H7 (cell line): Measurements from ENCODE around the gene PERM1. TPM values are rescaled to one million over a fixed set of nuclear protein-coding genes. Genes with fewer than 3 reads are reported as not detected.
"Not testable (repeated sequence)": the region's sequence is repeated elsewhere in the genome, so short reads cannot be mapped to it uniquely, and the experiment has no call there.

Experiments
- DNase-seq: peaks from one replicate; pipeline ENCODE4 v3.0.0; 2012
- H3K27me3 ChIP-seq: 2 replicates; pipeline ENCODE4 v1.6.0; 2011; ENCODE audit warnings: mild to moderate bottlenecking, low read length; ENCODE audit not compliant: control insufficient read depth, insufficient read depth
- H3K36me3 ChIP-seq: replicated peaks from 2 replicates; pipeline ENCODE4 v1.5.1; 2011; ENCODE audit warnings: low read length; ENCODE audit not compliant: control insufficient read depth, insufficient read depth
- H3K4me3 ChIP-seq: 2 replicates; pipeline ENCODE4 v1.5.1; 2011; ENCODE audit warnings: low read depth, mild to moderate bottlenecking, control low read depth, low read length, moderate library complexity; ENCODE audit not compliant: insufficient read depth
- total RNA-seq: library from RNA; depleted of rRNA; stranded (reverse); fragments of >200 nt; shearing (Covaris generic); gene quantifications from 2 replicates; pipeline ENCODE4 v1.2.3, GENCODE V29; 2014

Gene PERM1
- total RNA-seq, 1 experiment from 2014 or later, result not detected

GRCh38 chr1:995665-996633 is 14.1 kb upstream of the PERM1 start:
- DNase-seq, result peak; percentile 67
- H3K36me3 ChIP-seq, result no peaks in the 10 kb centered on the region
- peaks cover 51% of the 10 kb centered on the region for H3K27me3 ChIP-seq
- no peak overlapping the region for H3K4me3 ChIP-seq

- peaks cover 42% of the 10 kb centered on the region for H3K27me3 ChIP-seq
- not testable (repeated sequence) for H3K4me3 ChIP-seq, H3K36me3 ChIP-seq
- peak; percentile 30 for DNase-seq
Measured at GRCh38 chr1:994546-994945, 12.7 kb upstream of the PERM1 start.

DNA sequence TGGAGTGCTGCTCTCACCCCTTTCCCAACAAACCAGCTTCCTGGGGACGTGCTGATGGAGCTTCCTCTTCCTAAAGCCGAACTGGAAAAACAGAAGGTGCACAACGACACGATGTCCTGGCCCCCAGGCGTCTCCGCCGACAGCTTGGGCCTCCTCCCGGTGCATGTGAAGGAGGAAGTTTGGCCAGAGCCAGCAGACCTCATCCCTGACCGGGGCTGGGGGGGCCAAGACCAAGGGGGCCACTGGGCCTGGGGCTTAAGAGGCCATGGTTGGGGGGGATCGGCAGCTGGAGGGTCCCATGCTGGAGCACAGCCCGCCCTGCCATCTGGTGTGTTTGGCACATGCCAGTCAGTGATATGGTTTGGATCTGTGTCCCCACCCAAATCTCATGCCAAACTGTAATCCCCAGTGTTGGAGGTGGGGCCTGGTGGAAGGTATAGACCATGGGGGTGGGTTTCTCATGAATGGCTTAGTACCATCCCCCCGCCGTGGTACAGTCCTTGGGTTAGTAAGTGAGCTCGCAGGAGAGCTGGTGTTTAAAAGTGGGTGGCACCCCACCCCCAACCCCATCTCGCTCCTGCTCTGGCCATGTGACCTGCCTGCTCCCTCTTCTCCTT is 11.6 kb upstream of the PERM1 start:
- peak; percentile 35 for DNase-seq
- Histone ChIP-seq H3K27me3 (peaks cover 33% of the 10 kb centered on the region), H3K4me3 (no peak overlapping the region)

DNA sequence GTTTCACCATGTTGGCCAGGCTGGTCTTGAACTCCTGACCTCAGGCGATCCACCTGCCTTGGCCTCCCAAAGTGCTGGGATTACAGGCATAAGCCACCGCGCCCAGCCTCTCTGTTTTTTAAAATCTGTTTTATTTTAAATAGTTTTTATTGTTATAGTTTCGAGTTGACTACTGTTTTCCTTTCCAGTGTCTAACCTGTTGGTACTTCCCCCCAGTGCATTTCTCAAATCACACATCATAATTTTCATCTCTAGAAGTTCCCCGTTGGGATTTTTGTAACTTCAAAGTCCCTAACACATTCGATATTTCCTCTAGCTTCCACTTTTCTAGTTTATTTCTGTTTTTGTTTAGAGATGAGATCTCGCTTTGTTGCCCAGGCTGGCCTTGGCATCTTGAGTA is 10.5 kb upstream of the PERM1 start:
- Histone ChIP-seq H3K4me3 (no peak overlapping the region), H3K36me3 (no peaks in the 10 kb centered on the region), H3K27me3 (peaks cover 22% of the 10 kb centered on the region)
- DNase-seq, result no peak

More for the DNA sequence above, 11.6 kb upstream of the PERM1 start:
- H3K36me3 ChIP-seq, result no peaks in the 10 kb centered on the region

DNA sequence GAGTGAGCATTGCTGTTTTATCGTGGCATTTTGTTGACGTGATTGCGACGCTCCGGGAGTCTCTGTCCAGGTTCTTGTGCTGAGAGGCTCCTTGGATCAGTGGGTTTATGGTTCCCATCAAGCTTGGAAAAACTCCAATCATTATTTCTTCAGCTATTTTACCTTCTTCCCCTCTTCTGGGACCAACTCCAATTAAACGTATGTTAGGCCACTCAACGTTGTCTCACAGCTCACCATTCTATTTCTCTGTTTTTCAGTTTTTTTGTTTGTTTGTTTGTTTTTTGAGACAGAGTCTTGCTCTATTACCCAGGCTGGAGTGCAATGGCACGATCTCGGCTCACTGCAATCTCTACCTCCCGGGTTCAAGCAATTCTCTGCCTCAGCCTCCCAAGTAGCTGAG is 10.0 kb upstream of the PERM1 start:
- H3K36me3 ChIP-seq, result no peaks in the 10 kb centered on the region
- H3K4me3 ChIP-seq, result no peak overlapping the region
- DNase-seq, result no peak
- H3K27me3 ChIP-seq, result peaks cover 17% of the 10 kb centered on the region

DNA sequence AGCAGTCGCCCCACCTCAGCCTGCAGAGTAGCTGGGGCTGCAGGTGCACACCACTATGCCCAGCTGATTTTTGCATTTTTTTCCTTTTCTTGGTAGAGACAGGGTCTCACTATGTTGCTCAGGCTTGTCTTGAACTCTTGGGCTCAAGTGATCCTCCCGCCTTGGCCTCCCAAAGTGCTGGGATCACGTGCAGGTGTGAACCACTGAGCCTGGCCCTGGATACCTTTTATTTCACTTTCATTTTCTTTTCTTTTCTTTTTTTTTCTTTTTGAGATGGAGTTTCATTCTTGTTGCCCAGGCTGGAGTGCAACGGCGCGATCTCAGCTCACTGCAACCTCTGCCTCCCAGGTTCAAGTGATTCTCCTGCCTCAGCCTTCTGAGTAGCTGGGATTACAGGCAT is 9.4 kb upstream of the PERM1 start:
- DNase-seq, H3K4me3 ChIP-seq, H3K36me3 ChIP-seq: not testable (repeated sequence)
- H3K27me3 ChIP-seq, result peaks cover 14% of the 10 kb centered on the region

GRCh38 chr1:988061-988460 is 6.2 kb upstream of the PERM1 start:
- not testable (repeated sequence) for H3K4me3 ChIP-seq, H3K36me3 ChIP-seq, DNase-seq
- peaks cover 11% of the 10 kb centered on the region for H3K27me3 ChIP-seq

DNA sequence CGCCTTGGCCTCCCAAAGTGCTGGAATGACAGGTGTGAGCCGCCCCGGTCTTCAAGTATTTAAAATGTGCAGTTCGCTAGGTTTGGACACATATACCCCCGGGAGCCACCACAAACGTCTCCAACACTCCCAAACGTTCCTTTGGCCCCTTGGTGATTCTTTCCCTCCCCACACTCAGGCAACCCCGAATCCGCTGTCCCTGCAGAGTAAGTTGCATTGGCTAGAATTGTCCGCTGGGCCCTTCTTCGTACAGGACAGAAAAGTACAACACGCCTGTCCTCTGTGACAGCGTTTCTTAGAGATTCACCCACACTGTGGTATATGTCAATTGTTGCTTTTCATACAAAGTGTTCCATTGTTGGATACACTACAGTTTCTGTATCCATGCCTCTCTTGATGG is 3.2 kb upstream of the PERM1 start:
- Histone ChIP-seq H3K27me3 (peaks cover 12% of the 10 kb centered on the region), H3K4me3 (no peak overlapping the region), H3K36me3 (no peaks in the 10 kb centered on the region)
- DNase-seq, result no peak

DNA sequence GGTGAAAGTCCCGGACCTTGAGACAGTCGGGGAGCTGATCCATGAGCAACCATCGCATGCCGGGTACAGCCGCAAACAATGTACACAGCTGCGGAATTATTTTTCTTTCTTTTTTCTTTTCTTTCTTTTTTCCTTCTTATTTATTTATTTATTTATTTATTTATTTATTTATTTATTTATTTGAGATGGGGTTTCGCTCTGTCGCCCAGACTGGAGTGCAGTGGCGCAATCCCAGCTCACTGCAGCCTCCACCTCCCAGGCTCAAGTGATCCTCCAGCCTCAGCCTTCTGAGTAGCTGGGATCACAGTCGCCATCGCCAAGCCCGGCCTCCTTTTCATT is 2.6 kb upstream of the PERM1 start:
- H3K4me3 ChIP-seq, result no peak overlapping the region
- no peaks in the 10 kb centered on the region for H3K36me3 ChIP-seq
- no peak for DNase-seq
- H3K27me3 ChIP-seq, result peaks cover 10% of the 10 kb centered on the region

- Histone ChIP-seq H3K27me3 (peaks cover 10% of the 10 kb centered on the region), H3K4me3 (no peak overlapping the region), H3K36me3 (no peaks in the 10 kb centered on the region)
- peak; percentile 99 for DNase-seq
Measured at GRCh38 chr1:983798-984475, 2.0 kb upstream of the PERM1 start.

- Histone ChIP-seq H3K36me3 (no peaks in the 10 kb centered on the region), H3K4me3 (no peak overlapping the region), H3K27me3 (peaks cover 10% of the 10 kb centered on the region)
- DNase-seq, result no peak
Measured at GRCh38 chr1:982765-983436, 1.0 kb upstream of the PERM1 start.

GRCh38 chr1:981491-981954 is 370 bp downstream of the PERM1 start:
- DNase-seq, result no peak
- H3K36me3 ChIP-seq, result no peaks in the 10 kb centered on the region
- no peak overlapping the region for H3K4me3 ChIP-seq
- peaks cover 10% of the 10 kb centered on the region for H3K27me3 ChIP-seq

- H3K36me3 ChIP-seq, result no peaks in the 10 kb centered on the region
- H3K27me3 ChIP-seq, result peaks cover 10% of the 10 kb centered on the region
- no peak overlapping the region for H3K4me3 ChIP-seq
- no peak for DNase-seq
Measured at GRCh38 chr1:980602-981395, 1.1 kb downstream of the PERM1 start.

DNA sequence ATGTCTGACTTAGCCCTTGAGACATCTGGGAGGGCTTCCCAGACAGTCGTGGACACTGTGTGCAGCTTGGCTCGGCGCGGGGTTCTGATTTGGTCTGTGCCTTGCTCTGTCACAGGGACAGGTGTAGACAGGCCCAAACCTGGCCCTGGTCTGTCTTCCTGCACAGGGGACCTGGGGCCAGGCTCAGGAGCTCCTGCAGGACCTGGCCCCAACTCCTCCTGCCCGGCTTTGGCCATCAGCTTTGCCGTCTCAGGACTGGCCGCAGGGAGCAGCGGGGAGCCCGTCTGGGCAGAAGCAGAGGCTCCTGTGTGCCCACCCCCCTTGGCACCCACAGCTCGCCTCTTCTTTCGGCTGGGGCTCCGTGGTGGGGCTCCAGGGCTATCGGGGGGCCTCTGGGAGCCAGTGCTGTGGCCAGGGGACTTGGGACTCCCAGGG is 1.7 kb downstream of the PERM1 start:
- peaks cover 8% of the 10 kb centered on the region for H3K27me3 ChIP-seq
- no peaks in the 10 kb centered on the region for H3K36me3 ChIP-seq
- DNase-seq, result no peak
- H3K4me3 ChIP-seq, result no peak overlapping the region
